Keratinocyte (primary cell): ENCODE results near the gene ADPRS. TPM values are rescaled to one million over a fixed set of nuclear protein-coding genes. Genes with fewer than 3 reads are reported as not detected.

Experiments used
- DNase-seq: peaks from one replicate; pipeline ENCODE4 v3.0.0-alpha.2; 2011; ENCODE audit warnings: low read depth, missing footprints, low spot score
- FAIRE-seq: peaks from 2 replicates; lab custom pipeline; 2011; peaks lifted over from hg19 to GRCh38; lab: Jason Lieb, UNC
- H2AFZ ChIP-seq: 2 replicates; pipeline ENCODE4 v1.6.0; 2012; ENCODE audit warnings: low read length, control low read depth, inconsistent platforms; ENCODE audit not compliant: control insufficient read depth
- H3K27ac ChIP-seq: 2 replicates; pipeline ENCODE4 v1.5.1; 2011; ENCODE audit warnings: low read length; ENCODE audit not compliant: control insufficient read depth, insufficient read depth
- H3K27me3 ChIP-seq: 3 replicates; pipeline ENCODE4 v1.6.0; 2011; ENCODE audit warnings: low read length; ENCODE audit not compliant: control insufficient read depth, insufficient read depth; ENCODE audit errors: extremely low read depth
- H3K36me3 ChIP-seq, 2 experiments: 2 replicates in 1 of 2; 3 replicates in 1 of 2; pipeline ENCODE4 v1.5.1; 2011; ENCODE audit warnings: low read length in 2 of 2, mild to moderate bottlenecking in 1 of 2; ENCODE audit not compliant: control insufficient read depth in 2 of 2, insufficient read depth in 2 of 2; ENCODE audit errors: extremely low read depth in 1 of 2
- H3K4me1 ChIP-seq: 3 replicates; pipeline ENCODE4 v1.5.1; 2011; ENCODE audit warnings: low read length; ENCODE audit not compliant: control insufficient read depth, insufficient read depth; ENCODE audit errors: extremely low read depth
- H3K4me2 ChIP-seq: 3 replicates; pipeline ENCODE4 v1.6.0; 2011; ENCODE audit warnings: low read depth, low read length; ENCODE audit not compliant: control insufficient read depth, insufficient read depth; ENCODE audit errors: extremely low read depth
- H3K4me3 ChIP-seq, 3 experiments: fragments of 200-600 bp in 1 of 3; sonication (generic) in 1 of 3; 2 replicates in 2 of 3; 3 replicates in 1 of 3; pipeline ENCODE4 v1.5.1; 2011 to 2016; ENCODE audit warnings: low read length in 3 of 3, mild to moderate bottlenecking in 3 of 3, control low read depth in 2 of 3, inconsistent platforms in 1 of 3, low read depth in 1 of 3, mixed read lengths in 1 of 3, mixed run types in 1 of 3, moderate library complexity in 1 of 3; ENCODE audit not compliant: control insufficient read depth in 2 of 3, insufficient read depth in 2 of 3; ENCODE audit errors: extremely low read depth in 1 of 3
- H3K79me2 ChIP-seq: 2 replicates; pipeline ENCODE4 v1.6.0; 2012; ENCODE audit warnings: low read length; ENCODE audit not compliant: control insufficient read depth, insufficient read depth
- H3K9ac ChIP-seq: 3 replicates; pipeline ENCODE4 v1.6.0; 2011; ENCODE audit warnings: low read length; ENCODE audit not compliant: control insufficient read depth, insufficient read depth; ENCODE audit errors: extremely low read depth
- H3K9me1 ChIP-seq: 3 replicates; pipeline ENCODE4 v1.6.0; 2011; ENCODE audit warnings: low read length; ENCODE audit not compliant: control insufficient read depth, insufficient read depth; ENCODE audit errors: extremely low read depth
- H3K9me3 ChIP-seq: 2 replicates; pipeline ENCODE4 v1.5.1; 2012; ENCODE audit warnings: low read depth, low read length; ENCODE audit not compliant: control insufficient read depth
- H4K20me1 ChIP-seq: 3 replicates; pipeline ENCODE4 v1.6.0; 2011; ENCODE audit warnings: low read length; ENCODE audit not compliant: control insufficient read depth, insufficient read depth; ENCODE audit errors: extremely low read depth
- CTCF ChIP-seq, 3 experiments: IDR thresholded peaks in 1 of 3; conservative IDR thresholded peaks in 1 of 3; optimal IDR thresholded peaks in 1 of 3; 2 replicates in 2 of 3; 3 replicates in 1 of 3; pipeline versions ENCODE3 to v1.5.1; 2011; ENCODE audit warnings: low read length in 3 of 3, mild to moderate bottlenecking in 3 of 3, moderate library complexity in 2 of 3, control low read depth in 1 of 3, inconsistent platforms in 1 of 3; ENCODE audit not compliant: insufficient read depth in 2 of 3; ENCODE audit errors: extremely low read depth in 1 of 3
- EZH2 ChIP-seq: IDR thresholded peaks from one replicate; pipeline ENCODE4 v1.6.1; 2012; ENCODE audit warnings: inconsistent platforms, mild to moderate bottlenecking, low read length, moderate library complexity
- dilution Hi-C: fragments of 300-500 bp; cut with MboI; formaldehyde crosslinking; loops from one replicate; pipeline ENCODE4 v1.7.0; 2020; ENCODE audit warnings: low sequenced_read_pairs; ENCODE audit not compliant: extremely low pct_ligation_motif_present
- polyA plus RNA-seq, 5 experiments: library from polyadenylated mRNA; depleted of rRNA in 3 of 5; stranded (reverse) in 3 of 5; stranded (forward) in 1 of 5; unstranded in 1 of 5; fragments of >200 nt; gene quantifications; 1 replicate in 1 of 5; 2 replicates in 3 of 5; 3 replicates in 1 of 5; pipeline versions ENCODE4 v1.2.1 to v1.2.3, GENCODE V29; 2011 to 2012; ENCODE audit warnings: missing spikeins in 2 of 5, low read depth in 1 of 5, low replicate concordance in 1 of 5

Gene ADPRS
- polyA plus RNA-seq, 1 donor (not counting 4 experiments of a cell fraction or from before 2014, with no cell fraction given): 33.1 TPM

GRCh38 chr1:36134031-36134430, 45.3 kb downstream of the ADPRS start:
- TF ChIP-seq EZH2 (no peak), CTCF (optimal IDR thresholded peaks at IDR 0.05 in 1 of 3, IDR thresholded peaks at IDR 0.05 in 1 of 3, conservative IDR thresholded peaks at IDR 0.05 in 1 of 3; ENCODE audit: extremely low read depth in 1 of 3, insufficient read depth in 2 of 3, low read length in 3 of 3) (no peak)
- DNase-seq: no peak
- no peak for FAIRE-seq
- Histone ChIP-seq H3K4me2 (peak overlapping the region; percentile 76), H3K36me3 (peaks cover 9 to 20% of the 10 kb centered on the region in 2 experiments), H3K4me1 (peaks cover 43% of the 10 kb centered on the region), H4K20me1 (no peaks in the 10 kb centered on the region), H3K27me3 (no peaks in the 10 kb centered on the region), H2AFZ (no peak overlapping the region), H3K9ac (peak overlapping the region; percentile 18), H3K27ac (peak overlapping the region; percentile 98), H3K9me1 (no peaks in the 10 kb centered on the region), H3K4me3 (no peak overlapping the region), H3K9me3 (no peaks in the 10 kb centered on the region), H3K79me2 (peaks cover 3% of the 10 kb centered on the region)
- dilution Hi-C loops: no loop called here

DNA sequence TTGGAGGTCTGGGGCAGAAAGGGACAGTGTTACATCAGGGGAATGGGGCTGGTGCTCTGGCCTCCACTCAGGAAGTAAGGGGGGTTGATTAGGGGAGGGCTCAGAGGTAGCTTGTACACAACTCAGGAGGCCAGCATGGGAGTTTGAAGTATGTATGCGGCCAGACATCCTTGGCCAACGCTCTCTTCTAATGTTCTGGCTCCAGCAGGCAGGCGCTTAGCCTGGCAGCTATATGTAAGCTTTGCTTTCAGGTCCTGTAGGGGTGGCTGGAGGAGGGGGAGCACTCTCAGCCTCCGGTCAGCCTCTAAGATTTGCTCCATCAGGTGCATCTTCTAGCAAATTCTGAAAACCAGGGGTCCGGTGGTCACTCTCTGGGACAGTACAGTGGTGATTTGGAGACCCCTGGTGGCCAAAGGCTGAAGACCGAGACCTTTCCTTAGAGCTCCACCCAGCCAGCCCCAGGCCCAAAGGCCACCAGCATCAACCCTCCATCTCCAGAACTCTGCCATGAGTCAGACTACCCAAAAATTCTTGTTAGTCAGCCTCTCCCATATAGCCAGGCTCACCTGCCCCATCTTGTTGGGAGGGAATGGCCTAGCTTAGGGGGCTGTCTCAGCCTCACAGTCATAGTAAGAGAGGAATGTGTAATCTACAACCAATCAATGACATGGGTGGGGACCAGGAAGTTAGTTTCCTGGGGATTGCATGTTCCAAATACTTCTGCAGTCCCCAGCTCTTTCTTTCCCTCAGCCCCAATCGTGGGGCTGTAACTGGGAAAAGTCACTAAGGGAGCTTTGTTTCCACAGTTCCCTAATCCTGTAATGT, 46.0 kb downstream of the ADPRS start:
- peak overlapping the region; percentile 98 for H3K27ac ChIP-seq
- peaks cover 8% of the 10 kb centered on the region for H3K79me2 ChIP-seq
- H3K4me3 ChIP-seq: peak overlapping the region in 1 of 3 experiments; percentile 30
- dilution Hi-C loops: no loop called here
- peak overlapping the region; percentile 76 for H3K4me2 ChIP-seq
- FAIRE-seq (peak; percentile 99), DNase-seq (peak; percentile 90)
- peak overlapping the region; percentile 3 for H2AFZ ChIP-seq
- H3K9me1 ChIP-seq: no peaks in the 10 kb centered on the region
- H4K20me1 ChIP-seq: no peaks in the 10 kb centered on the region
- no peaks in the 10 kb centered on the region for H3K27me3 ChIP-seq
- peak overlapping the region; percentile 77 for H3K9ac ChIP-seq
- TF ChIP-seq EZH2 (no peak), CTCF (optimal IDR thresholded peaks at IDR 0.05 in 1 of 3, IDR thresholded peaks at IDR 0.05 in 1 of 3, conservative IDR thresholded peaks at IDR 0.05 in 1 of 3; ENCODE audit: extremely low read depth in 1 of 3, insufficient read depth in 2 of 3, low read length in 3 of 3) (peak; percentile 61 to 66 (median 62))
- peaks cover 43% of the 10 kb centered on the region for H3K4me1 ChIP-seq
- H3K36me3 ChIP-seq: peaks cover 11 to 26% of the 10 kb centered on the region in 2 experiments
- H3K9me3 ChIP-seq: no peaks in the 10 kb centered on the region
